HEK293 (cell line): ENCODE data around the gene MVB12A.
A peak's percentile ranks its signal among the peaks of the same experiment; 100 is the strongest.

Experiments used
- CTCF ChIA-PET: fragments of 350-600 bp; formaldehyde crosslinking; extraction: SDS; loops from one replicate; lab custom pipeline; 2021; ENCODE audit warnings: antibody characterized with exemption; lab: Yijun Ruan, JAX
- POLR2A ChIA-PET: fragments of 300-600 bp; formaldehyde crosslinking; extraction: SDS; loops from one replicate; lab custom pipeline; 2020; ENCODE audit warnings: antibody characterized with exemption, inconsistent platforms; lab: Yijun Ruan, JAX
- H3K27ac ChIP-seq: fragments of 200-500 bp; sonication (Bioruptor generic); 2 replicates; pipeline ENCODE4 v1.5.1; 2014; ENCODE audit warnings: low read depth, low read length, control low read depth, inconsistent platforms; ENCODE audit errors: extremely low read depth
- H3K36me3 ChIP-seq, 2 experiments: fragments of 200-500 bp in 1 of 2; sonication (Bioruptor generic) in 1 of 2; 1 replicate in 1 of 2; 2 replicates in 1 of 2; pipeline ENCODE4 v1.5.1; 2014 to 2017; ENCODE audit warnings: inconsistent platforms in 2 of 2, low read length in 2 of 2; ENCODE audit not compliant: control insufficient read depth in 2 of 2, insufficient read depth in 1 of 2
- H3K4me1 ChIP-seq: fragments of 200-500 bp; sonication (Bioruptor generic); 2 replicates; pipeline ENCODE4 v1.5.1; 2014; ENCODE audit warnings: mild to moderate bottlenecking, low read length, inconsistent platforms; ENCODE audit not compliant: control insufficient read depth, insufficient read depth
- H3K4me3 ChIP-seq: 2 replicates; pipeline ENCODE4 v1.5.1; 2011; ENCODE audit warnings: low read depth, mild to moderate bottlenecking, control low read depth, low read length, moderate library complexity
- H3K9me3 ChIP-seq: fragments of 200-500 bp; sonication (Bioruptor generic); 2 replicates; pipeline ENCODE4 v1.5.1; 2014; ENCODE audit warnings: low read depth, low read length, inconsistent platforms; ENCODE audit not compliant: control insufficient read depth, insufficient read depth
- EGR2 ChIP-seq: fragments of 450-650 bp; formaldehyde crosslinking; IDR thresholded peaks from 2 replicates; pipeline ENCODE4 v1.5.1; 2016; ENCODE audit warnings: low read depth, missing biosample characterization, missing genetic modification characterization
- FEZF1 ChIP-seq: fragments of 450-650 bp; formaldehyde crosslinking; IDR thresholded peaks from 2 replicates; pipeline ENCODE4 v1.5.1; 2016; ENCODE audit warnings: missing biosample characterization, missing genetic modification characterization
- KLF16 ChIP-seq: fragments of 450-650 bp; formaldehyde crosslinking; IDR thresholded peaks from 2 replicates; pipeline ENCODE4 v1.5.1; 2017; ENCODE audit warnings: missing biosample characterization, missing genetic modification characterization
- PRDM4 ChIP-seq: fragments of 450-650 bp; formaldehyde crosslinking; IDR thresholded peaks from 2 replicates; pipeline ENCODE4 v1.5.1; 2017; ENCODE audit warnings: missing biosample characterization, missing genetic modification characterization
- RBAK ChIP-seq: fragments of 450-650 bp; formaldehyde crosslinking; IDR thresholded peaks from 2 replicates; pipeline ENCODE4 v1.5.1; 2016; ENCODE audit warnings: missing biosample characterization, missing genetic modification characterization
- WT1 ChIP-seq: fragments of 450-650 bp; formaldehyde crosslinking; IDR thresholded peaks from 2 replicates; pipeline ENCODE4 v1.5.1; 2016; ENCODE audit warnings: missing biosample characterization, missing genetic modification characterization
- ZBTB17 ChIP-seq: fragments of 450-650 bp; formaldehyde crosslinking; IDR thresholded peaks from 2 replicates; pipeline ENCODE4 v1.5.1; 2016; ENCODE audit warnings: missing biosample characterization, missing genetic modification characterization
- ZBTB48 ChIP-seq: fragments of 450-650 bp; formaldehyde crosslinking; IDR thresholded peaks from 2 replicates; pipeline ENCODE4 v1.5.1; 2016; ENCODE audit warnings: missing biosample characterization, missing genetic modification characterization
- ZBTB49 ChIP-seq: fragments of 450-650 bp; formaldehyde crosslinking; IDR thresholded peaks from 2 replicates; pipeline ENCODE4 v1.5.1; 2016; ENCODE audit warnings: missing biosample characterization, missing genetic modification characterization, low read depth
- ZNF146 ChIP-seq: fragments of 450-650 bp; formaldehyde crosslinking; IDR thresholded peaks from 2 replicates; pipeline ENCODE4 v1.5.1; 2016; ENCODE audit warnings: missing biosample characterization, missing genetic modification characterization
- ZNF211 ChIP-seq: fragments of 450-650 bp; formaldehyde crosslinking; IDR thresholded peaks from 2 replicates; pipeline ENCODE4 v1.5.1; 2016; ENCODE audit warnings: low read depth, missing biosample characterization, missing genetic modification characterization
- ZNF394 ChIP-seq: fragments of 450-650 bp; formaldehyde crosslinking; IDR thresholded peaks from 2 replicates; pipeline ENCODE4 v1.5.1; 2016; ENCODE audit warnings: missing biosample characterization, missing genetic modification characterization, mild to moderate bottlenecking, moderate library complexity, borderline replicate concordance
- ZNF510 ChIP-seq: fragments of 450-650 bp; formaldehyde crosslinking; IDR thresholded peaks from 2 replicates; pipeline ENCODE4 v1.5.1; 2018; ENCODE audit warnings: mild to moderate bottlenecking, missing genetic modification characterization, missing biosample characterization; ENCODE audit not compliant: insufficient replicate concordance
- ZNF529 ChIP-seq: fragments of 450-650 bp; formaldehyde crosslinking; IDR thresholded peaks from 2 replicates; pipeline ENCODE4 v1.5.1; 2017; ENCODE audit warnings: missing genetic modification characterization, missing biosample characterization; ENCODE audit not compliant: insufficient replicate concordance
- ZNF791 ChIP-seq: fragments of 450-650 bp; formaldehyde crosslinking; IDR thresholded peaks from 2 replicates; pipeline ENCODE4 v1.5.1; 2016; ENCODE audit warnings: missing biosample characterization, missing genetic modification characterization
- ZNF837 ChIP-seq: fragments of 450-650 bp; formaldehyde crosslinking; IDR thresholded peaks from 2 replicates; pipeline ENCODE4 v1.5.1; 2016; ENCODE audit warnings: missing biosample characterization, missing genetic modification characterization
- TF ChIP-seq, protein P1 (sequence below): fragments of 450-650 bp; formaldehyde crosslinking; IDR thresholded peaks from 2 replicates; pipeline ENCODE4 v1.5.1; 2016; ENCODE audit warnings: missing biosample characterization, missing genetic modification characterization
- TF ChIP-seq, protein P2 (sequence below): fragments of 450-650 bp; formaldehyde crosslinking; IDR thresholded peaks from 2 replicates; pipeline ENCODE4 v1.5.1; 2017; ENCODE audit warnings: missing biosample characterization, mild to moderate bottlenecking, missing genetic modification characterization, moderate library complexity

MVB12A gene

GRCh38 chr19:17376935-17377600 is 42.8 kb upstream of the MVB12A start, which contains the start of gene PLVAP:
PLVAP (minus strand) TSS chr19:17377342; CDS start chr19:17377288, 54 bp downstream.
- no peak for TF ChIP-seq ZNF791 (tag by site-specific recombination)
- CTCF ChIA-PET: interaction anchor here (0.9 to 1.4 kb wide), 4 partner anchors 9 to 12 kb away, joined by 3 to 5 read pairs (median 4); no protein-coding TSS in a partner anchor
- Histone ChIP-seq H3K4me3 (no peak within 1 kb of the TSS), H3K27ac (no peak within 1 kb of the TSS), H3K4me1 (no peaks in the 10 kb centered on the region), H3K9me3 (no peaks in the 10 kb centered on the region), H3K36me3 (no peaks in the 10 kb centered on the region)
- POLR2A ChIA-PET: no interaction called here

- Histone ChIP-seq H3K27ac (no peak overlapping the region), H3K36me3 (no peaks in the 10 kb centered on the region), H3K4me3 (no peak overlapping the region), H3K4me1 (no peaks in the 10 kb centered on the region), H3K9me3 (no peaks in the 10 kb centered on the region)
- no peak for TF ChIP-seq ZNF837 (tag by site-specific recombination)
- TF ChIP-seq RBAK (tag by site-specific recombination): no peak
- no peak for TF ChIP-seq ZNF211 (tag by site-specific recombination)
- TF ChIP-seq ZNF529 (tag by site-specific recombination): no peak
- TF ChIP-seq FEZF1 (tag by site-specific recombination): no peak
- no peak for TF ChIP-seq PRDM4 (tag by site-specific recombination)
- TF ChIP-seq ZNF394 (tag by site-specific recombination): no peak
- no peak for TF ChIP-seq ZNF510 (tag by site-specific recombination)
- TF ChIP-seq ZNF146 (tag by site-specific recombination): no peak
- no peak for TF ChIP-seq ZBTB17 (tag by site-specific recombination)
- TF ChIP-seq WT1 (tag by site-specific recombination): no peak
- TF ChIP-seq EGR2 (tag by site-specific recombination): no peak
- POLR2A ChIA-PET: no interaction called here
- CTCF ChIA-PET: interaction anchor here (0.9 kb wide), 1 partner anchor 8 kb away, joined by 3 read pairs; no protein-coding TSS in a partner anchor
Measured at GRCh38 chr19:17378271-17378670, 41.6 kb upstream of the MVB12A start.

DNA sequence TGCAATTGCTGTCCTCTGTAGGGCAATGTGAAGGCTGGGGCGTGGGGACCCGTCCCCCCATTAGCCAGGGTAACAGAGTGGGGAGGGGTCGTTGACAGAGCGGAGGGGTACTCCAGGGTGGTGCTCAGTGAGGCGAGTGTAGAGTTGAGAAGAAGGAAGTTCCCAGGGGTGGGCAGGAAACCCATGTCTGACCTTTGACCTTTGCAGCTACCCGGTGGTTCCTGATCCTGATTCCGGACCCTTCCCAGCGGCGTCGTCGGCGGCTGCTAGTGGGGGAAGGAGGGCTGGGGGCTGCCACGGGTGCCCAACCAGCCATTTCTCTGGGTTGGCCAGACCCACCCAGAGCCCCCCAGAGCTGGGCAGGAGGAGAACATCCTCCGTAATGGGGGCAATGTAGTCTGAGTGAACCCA is 40.6 kb upstream of the MVB12A start:
- ChIA-PET POLR2A (no interaction called here), CTCF (no interaction called here)
- H3K4me1 ChIP-seq: no peaks in the 10 kb centered on the region
- no peak overlapping the region for H3K27ac ChIP-seq
- TF ChIP-seq KLF16 (tag by site-specific recombination) (no peak), ZBTB49 (no peak), ZBTB48 (tag by site-specific recombination) (no peak)
- TF ChIP-seq, protein P1, sequence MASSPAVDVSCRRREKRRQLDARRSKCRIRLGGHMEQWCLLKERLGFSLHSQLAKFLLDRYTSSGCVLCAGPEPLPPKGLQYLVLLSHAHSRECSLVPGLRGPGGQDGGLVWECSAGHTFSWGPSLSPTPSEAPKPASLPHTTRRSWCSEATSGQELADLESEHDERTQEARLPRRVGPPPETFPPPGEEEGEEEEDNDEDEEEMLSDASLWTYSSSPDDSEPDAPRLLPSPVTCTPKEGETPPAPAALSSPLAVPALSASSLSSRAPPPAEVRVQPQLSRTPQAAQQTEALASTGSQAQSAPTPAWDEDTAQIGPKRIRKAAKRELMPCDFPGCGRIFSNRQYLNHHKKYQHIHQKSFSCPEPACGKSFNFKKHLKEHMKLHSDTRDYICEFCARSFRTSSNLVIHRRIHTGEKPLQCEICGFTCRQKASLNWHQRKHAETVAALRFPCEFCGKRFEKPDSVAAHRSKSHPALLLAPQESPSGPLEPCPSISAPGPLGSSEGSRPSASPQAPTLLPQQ (tag by site-specific recombination): no peak
- TF ChIP-seq, protein P2, sequence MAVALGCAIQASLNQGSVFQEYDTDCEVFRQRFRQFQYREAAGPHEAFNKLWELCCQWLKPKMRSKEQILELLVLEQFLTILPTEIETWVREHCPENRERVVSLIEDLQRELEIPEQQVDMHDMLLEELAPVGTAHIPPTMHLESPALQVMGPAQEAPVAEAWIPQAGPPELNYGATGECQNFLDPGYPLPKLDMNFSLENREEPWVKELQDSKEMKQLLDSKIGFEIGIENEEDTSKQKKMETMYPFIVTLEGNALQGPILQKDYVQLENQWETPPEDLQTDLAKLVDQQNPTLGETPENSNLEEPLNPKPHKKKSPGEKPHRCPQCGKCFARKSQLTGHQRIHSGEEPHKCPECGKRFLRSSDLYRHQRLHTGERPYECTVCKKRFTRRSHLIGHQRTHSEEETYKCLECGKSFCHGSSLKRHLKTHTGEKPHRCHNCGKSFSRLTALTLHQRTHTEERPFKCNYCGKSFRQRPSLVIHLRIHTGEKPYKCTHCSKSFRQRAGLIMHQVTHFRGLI (tag by site-specific recombination): peak; percentile 88
- no peaks in the 10 kb centered on the region for H3K36me3 ChIP-seq
- H3K4me3 ChIP-seq: no peak overlapping the region
- H3K9me3 ChIP-seq: no peaks in the 10 kb centered on the region
